Measurements from ENCODE around the gene C16orf82.

C16orf82 gene

DNA sequence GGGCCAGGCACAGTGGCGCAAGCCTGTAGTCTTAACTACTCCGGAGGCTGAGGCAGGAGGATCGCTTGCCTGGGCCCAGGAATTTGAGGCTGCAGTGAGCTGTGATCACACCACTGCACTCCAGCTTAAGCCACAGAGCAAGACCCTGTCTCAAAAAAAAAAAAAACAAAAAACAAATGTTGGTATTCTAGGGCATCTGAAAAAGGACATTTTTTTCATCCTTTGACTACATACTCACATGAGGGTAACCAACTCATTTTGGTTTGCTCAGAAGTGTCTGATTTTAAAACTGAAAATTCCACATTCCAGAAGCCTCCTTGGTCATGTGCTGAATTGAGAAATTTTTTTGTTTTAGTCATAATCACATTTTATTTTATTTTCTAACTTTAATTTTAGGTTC is 12.7 kb upstream of the C16orf82 start:
- H3K9me3 ChIP-seq (ENCODE audit: insufficient read depth, low read length), result no peaks in the 10 kb centered on the region
- no peak overlapping the region for H3K4me3 ChIP-seq (ENCODE audit: insufficient read depth, low read length, poor library complexity, severe bottlenecking)
- no peak overlapping the region for H3K27ac ChIP-seq (ENCODE audit: low read depth, low read length)
- no peaks in the 10 kb centered on the region for H4K20me1 ChIP-seq (ENCODE audit: low read depth, low read length)
- H3F3A ChIP-seq (ENCODE audit: insufficient read depth), result no peaks in the 10 kb centered on the region
- H3K4me2 ChIP-seq (ENCODE audit: low read depth, low read length, poor library complexity, severe bottlenecking), result no peak overlapping the region
- no peaks in the 10 kb centered on the region for H3K36me3 ChIP-seq (ENCODE audit: low read length)
- no peak overlapping the region for H2AFZ ChIP-seq (ENCODE audit: low read depth, low read length, severe bottlenecking)
- H3K27me3 ChIP-seq (ENCODE audit: low read length), result no peaks in the 10 kb centered on the region
- H3K9ac ChIP-seq (ENCODE audit: low read length), result no peak overlapping the region
- TF ChIP-seq EZH2phosphoT487 (conservative IDR thresholded peaks at IDR 0.05; ENCODE audit: low read length), result no peak
- TF ChIP-seq, protein P1, sequence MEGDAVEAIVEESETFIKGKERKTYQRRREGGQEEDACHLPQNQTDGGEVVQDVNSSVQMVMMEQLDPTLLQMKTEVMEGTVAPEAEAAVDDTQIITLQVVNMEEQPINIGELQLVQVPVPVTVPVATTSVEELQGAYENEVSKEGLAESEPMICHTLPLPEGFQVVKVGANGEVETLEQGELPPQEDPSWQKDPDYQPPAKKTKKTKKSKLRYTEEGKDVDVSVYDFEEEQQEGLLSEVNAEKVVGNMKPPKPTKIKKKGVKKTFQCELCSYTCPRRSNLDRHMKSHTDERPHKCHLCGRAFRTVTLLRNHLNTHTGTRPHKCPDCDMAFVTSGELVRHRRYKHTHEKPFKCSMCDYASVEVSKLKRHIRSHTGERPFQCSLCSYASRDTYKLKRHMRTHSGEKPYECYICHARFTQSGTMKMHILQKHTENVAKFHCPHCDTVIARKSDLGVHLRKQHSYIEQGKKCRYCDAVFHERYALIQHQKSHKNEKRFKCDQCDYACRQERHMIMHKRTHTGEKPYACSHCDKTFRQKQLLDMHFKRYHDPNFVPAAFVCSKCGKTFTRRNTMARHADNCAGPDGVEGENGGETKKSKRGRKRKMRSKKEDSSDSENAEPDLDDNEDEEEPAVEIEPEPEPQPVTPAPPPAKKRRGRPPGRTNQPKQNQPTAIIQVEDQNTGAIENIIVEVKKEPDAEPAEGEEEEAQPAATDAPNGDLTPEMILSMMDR (IDR thresholded peaks at IDR 0.05; ENCODE audit: insufficient read depth, low read length, poor library complexity, severe bottlenecking), result no peak
- no peaks in the 10 kb centered on the region for H3K79me2 ChIP-seq (ENCODE audit: insufficient read depth, low read length)
- H3K9me2 ChIP-seq (replicated peaks; ENCODE audit: insufficient read depth, low read length), result no peaks in the 10 kb centered on the region

DNA sequence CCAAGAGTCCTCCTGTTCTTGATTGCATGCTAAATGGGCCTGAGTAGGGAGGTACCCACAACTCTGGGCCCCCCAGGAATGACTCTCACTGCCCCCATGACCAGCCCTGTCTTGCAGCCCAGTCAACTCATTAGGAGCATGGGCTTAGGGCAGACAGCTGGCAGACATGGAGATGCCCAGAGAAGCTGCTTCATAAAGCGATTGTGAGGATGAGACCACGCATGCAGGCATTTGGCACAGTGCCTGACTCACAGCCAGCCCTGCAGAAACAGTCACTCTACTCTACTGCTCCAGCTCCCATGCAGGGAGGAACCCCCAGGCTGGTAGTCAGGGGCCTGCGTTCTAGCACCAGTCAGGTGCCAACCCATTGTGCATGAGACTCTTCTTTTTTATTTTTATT is 8.4 kb upstream of the C16orf82 start:
- H4K20me1 ChIP-seq (ENCODE audit: low read depth, low read length), result no peaks in the 10 kb centered on the region
- H3K27me3 ChIP-seq (ENCODE audit: low read length), result no peaks in the 10 kb centered on the region
- TF ChIP-seq EZH2phosphoT487 (conservative IDR thresholded peaks at IDR 0.05; ENCODE audit: low read length), result no peak
- TF ChIP-seq, protein P1 (IDR thresholded peaks at IDR 0.05; ENCODE audit: insufficient read depth, low read length, poor library complexity, severe bottlenecking), result no peak
- no peak overlapping the region for H3K4me2 ChIP-seq (ENCODE audit: low read depth, low read length, poor library complexity, severe bottlenecking)
- H3K36me3 ChIP-seq (ENCODE audit: low read length), result no peaks in the 10 kb centered on the region
- H3K9me2 ChIP-seq (replicated peaks; ENCODE audit: insufficient read depth, low read length), result no peaks in the 10 kb centered on the region
- H3K9me3 ChIP-seq (ENCODE audit: insufficient read depth, low read length), result no peaks in the 10 kb centered on the region
- no peak overlapping the region for H3K9ac ChIP-seq (ENCODE audit: low read length)
- H3K4me3 ChIP-seq (ENCODE audit: insufficient read depth, low read length, poor library complexity, severe bottlenecking), result no peak overlapping the region
- H3K27ac ChIP-seq (ENCODE audit: low read depth, low read length), result no peak overlapping the region
- H3F3A ChIP-seq (ENCODE audit: insufficient read depth), result no peaks in the 10 kb centered on the region
- H3K79me2 ChIP-seq (ENCODE audit: insufficient read depth, low read length), result no peaks in the 10 kb centered on the region
- H2AFZ ChIP-seq (ENCODE audit: low read depth, low read length, severe bottlenecking), result no peak overlapping the region

DNA sequence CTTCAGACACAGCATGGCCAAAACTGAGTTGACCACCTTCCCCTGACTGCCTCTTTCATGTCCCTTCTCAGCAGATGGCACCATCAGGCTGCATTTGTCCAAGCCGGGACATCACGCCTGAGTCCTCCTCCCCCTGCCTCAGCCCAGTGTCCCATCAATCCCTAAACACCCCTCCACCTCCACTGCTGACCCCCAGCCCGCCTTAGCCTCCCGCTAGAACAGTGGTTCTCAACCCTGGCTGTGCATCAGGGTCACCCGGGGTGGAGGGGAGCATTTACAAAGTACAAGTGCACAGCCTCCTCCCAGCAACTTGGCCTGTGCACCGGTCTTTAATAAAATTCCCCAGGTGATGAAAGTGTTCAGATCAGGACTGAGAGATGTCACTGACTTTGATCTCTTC is 4.0 kb downstream of the C16orf82 start:
- Histone ChIP-seq H3K79me2 (ENCODE audit: insufficient read depth, low read length) (no peaks in the 10 kb centered on the region), H3K36me3 (ENCODE audit: low read length) (no peaks in the 10 kb centered on the region), H3K9ac (ENCODE audit: low read length) (no peak overlapping the region), H3K27ac (ENCODE audit: low read depth, low read length) (no peak overlapping the region), H3K9me3 (ENCODE audit: insufficient read depth, low read length) (no peaks in the 10 kb centered on the region), H3K4me2 (ENCODE audit: low read depth, low read length, poor library complexity, severe bottlenecking) (no peak overlapping the region), H3K4me3 (ENCODE audit: insufficient read depth, low read length, poor library complexity, severe bottlenecking) (no peak overlapping the region), H3F3A (ENCODE audit: insufficient read depth) (no peaks in the 10 kb centered on the region), H2AFZ (ENCODE audit: low read depth, low read length, severe bottlenecking) (no peak overlapping the region), H3K9me2 (replicated peaks; ENCODE audit: insufficient read depth, low read length) (no peaks in the 10 kb centered on the region), H3K27me3 (ENCODE audit: low read length) (no peaks in the 10 kb centered on the region), H4K20me1 (ENCODE audit: low read depth, low read length) (no peaks in the 10 kb centered on the region)
- TF ChIP-seq, protein P1 (IDR thresholded peaks at IDR 0.05; ENCODE audit: insufficient read depth, low read length, poor library complexity, severe bottlenecking), result no peak
- TF ChIP-seq EZH2phosphoT487 (conservative IDR thresholded peaks at IDR 0.05; ENCODE audit: low read length), result no peak
